Measurements from ENCODE around the gene PRKCE. TPM values are rescaled to one million over a fixed set of nuclear protein-coding genes. Genes with fewer than 3 reads are reported as not detected.

The PRKCE gene
- polyA plus RNA-seq, 1 donor: 8.7 TPM

- DNase-seq: no peak
Observed at GRCh38 chr2:46227674-46228289, 576.3 kb downstream of the PRKCE start.

GRCh38 chr2:46229134-46230063 is 577.9 kb downstream of the PRKCE start:
- no peak for DNase-seq

DNA sequence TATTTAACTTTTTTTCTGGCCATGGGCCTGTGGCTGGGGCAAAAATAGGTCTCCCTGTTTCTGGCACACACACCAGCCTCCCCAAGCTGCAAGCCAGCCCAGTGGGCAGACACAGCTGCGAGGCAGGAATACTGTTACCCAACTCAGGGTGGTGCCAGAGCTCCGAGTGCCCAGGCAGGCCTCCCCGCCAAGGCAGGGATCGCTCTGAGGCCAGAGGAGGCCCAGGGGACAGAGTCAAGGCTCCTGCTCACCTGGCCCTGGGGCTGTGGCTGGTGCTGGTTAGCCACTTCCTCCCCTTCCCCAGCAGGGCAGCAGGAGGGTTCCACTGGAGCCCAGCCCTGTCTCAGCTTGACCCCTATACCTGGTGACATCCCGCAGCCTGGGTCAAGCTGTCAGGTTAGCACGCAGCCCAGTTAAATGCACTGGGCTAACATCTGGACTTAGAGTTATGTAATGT is 578.7 kb downstream of the PRKCE start:
- no peak for DNase-seq

DNA sequence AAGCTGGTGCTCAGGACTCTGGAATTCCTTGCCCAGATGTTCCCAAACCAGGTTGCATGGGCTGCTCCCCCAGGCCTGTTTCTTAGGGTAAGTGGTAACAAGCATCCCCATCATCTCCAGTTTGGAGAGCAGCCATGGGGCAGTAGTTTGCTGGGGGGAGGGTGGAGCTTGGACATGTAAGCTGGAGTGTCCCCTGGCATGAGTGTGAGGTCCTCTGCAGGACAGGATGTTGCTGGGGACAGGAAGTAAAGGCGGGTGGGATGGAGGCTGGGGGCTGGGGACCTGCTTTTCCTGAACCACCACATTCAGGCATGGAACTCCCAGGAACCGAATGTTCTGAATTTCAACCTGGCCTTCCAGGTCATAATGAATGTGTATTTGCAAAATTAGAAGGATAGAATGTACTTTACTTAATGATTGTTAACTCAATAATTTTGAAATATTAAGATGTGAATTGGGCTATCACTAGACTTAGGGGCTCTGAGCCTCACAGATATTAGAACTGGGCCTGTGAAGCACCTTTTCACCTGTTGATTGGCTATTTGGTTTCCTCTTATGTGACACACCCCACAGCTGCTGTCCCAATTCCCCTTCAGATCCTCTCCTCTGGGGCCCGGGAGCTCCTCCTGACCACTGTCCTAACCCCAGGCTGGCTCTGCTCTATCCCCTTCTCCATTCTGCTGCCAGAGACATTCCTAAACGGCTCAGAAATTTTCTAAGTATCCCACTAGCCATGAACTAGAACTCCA is 579.4 kb downstream of the PRKCE start:
- DNase-seq: no peak

- no peak for DNase-seq
Observed at GRCh38 chr2:46231721-46232120, 580.2 kb downstream of the PRKCE start.

DNA sequence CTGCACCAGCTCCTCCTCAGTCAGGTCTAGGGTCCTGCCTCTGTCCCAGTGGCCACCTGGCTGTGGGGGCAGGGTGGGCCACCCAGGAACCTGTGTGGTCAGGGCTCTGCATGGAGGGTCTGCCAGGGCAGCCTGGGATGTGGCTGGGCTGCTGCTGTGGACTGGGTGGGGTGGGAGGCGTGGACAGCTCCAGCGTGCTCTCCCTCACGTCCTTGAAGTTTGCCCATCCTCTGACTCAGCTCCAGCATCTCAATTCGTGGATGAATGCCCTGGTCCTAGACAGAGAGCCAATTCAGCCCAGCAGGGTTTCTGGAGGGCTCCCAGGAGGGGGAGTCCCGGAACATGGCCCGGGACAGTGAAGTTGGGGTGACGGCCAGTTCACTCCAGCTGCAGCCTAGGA is 581.4 kb downstream of the PRKCE start:
- no peak for DNase-seq

GRCh38 chr2:46236006-46236875 is 584.8 kb downstream of the PRKCE start:
- DNase-seq: no peak

DNA sequence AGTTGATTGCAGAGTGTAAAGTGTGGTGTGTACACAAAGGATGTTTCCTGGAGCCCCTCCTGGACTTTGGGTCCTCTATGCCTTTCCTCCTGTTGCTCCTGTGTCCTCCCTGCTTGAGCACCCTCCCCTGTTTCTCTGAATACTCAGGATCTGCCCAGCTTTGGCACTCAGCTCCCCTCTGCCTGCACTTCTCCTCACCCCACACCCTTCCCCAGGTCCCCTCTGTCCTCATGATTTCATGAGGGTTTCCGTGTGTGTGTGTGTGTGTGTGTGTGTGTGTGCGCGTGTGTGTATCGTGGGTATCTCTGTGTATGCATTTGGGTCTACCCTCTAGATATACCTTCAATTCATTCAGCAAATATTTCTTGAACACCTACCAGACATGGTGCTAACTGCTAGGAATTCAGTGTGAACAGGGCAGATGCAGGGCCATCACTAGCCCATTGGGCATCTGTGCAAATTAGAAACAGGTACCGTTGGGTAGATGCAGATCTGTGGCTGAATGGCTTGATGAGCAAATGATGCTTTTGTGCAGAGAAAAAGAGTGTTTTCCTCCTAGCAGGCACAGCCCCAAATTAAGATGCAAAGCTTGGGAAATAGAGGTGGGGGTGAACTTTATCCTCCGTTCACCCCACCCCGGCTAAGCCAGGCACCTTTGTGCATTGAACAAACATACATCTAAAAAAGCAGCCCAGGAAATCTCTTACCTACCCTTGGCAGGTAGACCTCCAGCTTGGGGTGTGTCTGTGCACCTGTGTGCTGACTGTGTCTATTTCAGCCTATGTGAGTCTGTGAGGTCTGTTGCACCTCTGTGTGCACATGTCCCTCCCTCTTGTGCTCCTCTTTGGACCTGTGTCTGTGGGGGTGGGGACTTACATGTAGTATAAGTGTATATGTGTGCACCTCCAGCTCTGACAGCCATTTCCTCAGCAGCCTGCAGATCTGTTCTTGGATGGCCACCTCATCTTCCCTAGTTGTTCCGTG is 585.7 kb downstream of the PRKCE start:
- DNase-seq: no peak

Other genes starting within 250 kb of the PRKCE start
- gene SRBD1, start 40.4 kb upstream of the PRKCE start, polyA plus RNA-seq (ENCODE audit: insufficient read length): 27.3 TPM